ENCODE data around the gene GSE1.

The GSE1 gene

GRCh38 chr16:85607796-85608514 lies 5.2 kb upstream of the GSE1 start:
- DNase-seq = no peak

- no peak for DNase-seq
Measured at GRCh38 chr16:85608515-85608885, 4.6 kb upstream of the GSE1 start.

GRCh38 chr16:85608887-85609286 lies 4.2 kb upstream of the GSE1 start:
- no peak for DNase-seq

- DNase-seq = no peak
Measured at GRCh38 chr16:85609539-85609938, 3.6 kb upstream of the GSE1 start.

- no peak for DNase-seq
Measured at GRCh38 chr16:85610059-85610445, 3.1 kb upstream of the GSE1 start.

- peak; percentile 90 for DNase-seq
Measured at GRCh38 chr16:85610446-85611193, 2.5 kb upstream of the GSE1 start.

GRCh38 chr16:85611194-85611443 lies 2.0 kb upstream of the GSE1 start:
- no peak for DNase-seq

GRCh38 chr16:85611444-85612190 lies 1.5 kb upstream of the GSE1 start:
- DNase-seq = peak; percentile 50

GRCh38 chr16:85612191-85612800 lies 826 bp upstream of the GSE1 start:
- no peak for DNase-seq

- no peak for DNase-seq
Measured at GRCh38 chr16:85613604-85614337, 649 bp downstream of the GSE1 start.

- DNase-seq = no peak
Measured at GRCh38 chr16:85614338-85615013, 1.4 kb downstream of the GSE1 start.

- DNase-seq = peak; percentile 52
Measured at GRCh38 chr16:85615014-85615851, 2.1 kb downstream of the GSE1 start.

- DNase-seq = peak; percentile 68
Measured at GRCh38 chr16:85615852-85616606, 2.9 kb downstream of the GSE1 start.

GRCh38 chr16:85616607-85617321 lies 3.6 kb downstream of the GSE1 start:
- no peak for DNase-seq

GRCh38 chr16:85617948-85618347 lies 4.8 kb downstream of the GSE1 start:
- no peak for DNase-seq

- no peak for DNase-seq
Measured at GRCh38 chr16:85618521-85618920, 5.4 kb downstream of the GSE1 start.

GRCh38 chr16:85619101-85619891 lies 6.2 kb downstream of the GSE1 start:
- no peak for DNase-seq

GRCh38 chr16:85620374-85620773 lies 7.3 kb downstream of the GSE1 start:
- DNase-seq = no peak
